ENCODE data around the gene ARHGEF2.

- TF ChIP-seq FOS (IDR thresholded peaks at IDR 0.05; ENCODE audit: borderline replicate concordance, insufficient read depth, low read length) (no peak), CTCF (IDR thresholded peaks at IDR 0.05; ENCODE audit: extremely low read depth in 1 of 2, insufficient read depth in 1 of 2, low read depth in 1 of 2, low read length in 2 of 2) (no peak), POLR2A (IDR thresholded peaks at IDR 0.05; ENCODE audit: low read depth, low read length) (no peak), EZH2 (IDR thresholded peaks at IDR 0.05; ENCODE audit: borderline replicate concordance, low read depth, low read length, severe bottlenecking) (no peak)
Observed at GRCh38 chr1:155968051-155968400, 10.3 kb downstream of the ARHGEF2 start.

Measured in endothelial cell of umbilical vein (primary cell).